ENCODE data around the gene MED15. TPM values are rescaled to one million over a fixed set of nuclear protein-coding genes. Genes with fewer than 3 reads are reported as not detected.

MED15 gene
- total RNA-seq, 1 donor from 2014 or later: 11.4 TPM

GRCh38 chr22:20605328-20605727, 97.9 kb downstream of the MED15 start:
- H3K27ac ChIP-seq: no peak overlapping the region
- H3K4me2 ChIP-seq: no peak overlapping the region
- Mint-ChIP-seq H3K9me3 (no peaks in the 10 kb centered on the region), H3K4me3 (no peak overlapping the region), H3K4me1 (peaks cover 11% of the 10 kb centered on the region), H3K27ac (no peak overlapping the region), H3K27me3 (ENCODE audit: insufficient read depth, low read depth) (peaks cover 5% of the 10 kb centered on the region), H3K36me3 (no peaks in the 10 kb centered on the region)
- no peaks in the 10 kb centered on the region for H3K36me3 ChIP-seq
- H4K20me1 ChIP-seq (ENCODE audit: low read depth): no peaks in the 10 kb centered on the region
- H3K9me3 ChIP-seq (ENCODE audit: low read depth): no peaks in the 10 kb centered on the region
- TF ChIP-seq CTCF (IDR thresholded peaks at IDR 0.05) (no peak), EZH2 (IDR thresholded peaks at IDR 0.05) (no peak), EZH2phosphoT487 (IDR thresholded peaks at IDR 0.05) (no peak)
- no peak overlapping the region for H3K9ac ChIP-seq
- H2AFZ ChIP-seq (replicated peaks): no peak overlapping the region
- DNase-seq (ENCODE audit: low spot score): no peak
- H3K27me3 ChIP-seq: no peaks in the 10 kb centered on the region
- no peaks in the 10 kb centered on the region for H3F3A ChIP-seq (ENCODE audit: low read depth)
- no peak overlapping the region for H3K4me3 ChIP-seq
- peaks cover 5% of the 10 kb centered on the region for H3K4me1 ChIP-seq
- no peaks in the 10 kb centered on the region for H3K79me2 ChIP-seq (ENCODE audit: low read depth)

GRCh38 chr22:20606041-20606783, 98.8 kb downstream of the MED15 start:
- H3K27ac Mint-ChIP-seq: no peak overlapping the region
- Histone ChIP-seq H4K20me1 (ENCODE audit: low read depth) (no peaks in the 10 kb centered on the region), H3K36me3 (no peaks in the 10 kb centered on the region), H3K4me3 (no peak overlapping the region), H2AFZ (replicated peaks) (no peak overlapping the region), H3K9me3 (ENCODE audit: low read depth) (no peaks in the 10 kb centered on the region), H3K4me2 (no peak overlapping the region), H3K27me3 (no peaks in the 10 kb centered on the region), H3K4me1 (peaks cover 5% of the 10 kb centered on the region), H3K9ac (no peak overlapping the region), H3F3A (ENCODE audit: low read depth) (no peaks in the 10 kb centered on the region), H3K27ac (no peak overlapping the region), H3K79me2 (ENCODE audit: low read depth) (no peaks in the 10 kb centered on the region)
- peaks cover 5% of the 10 kb centered on the region for H3K27me3 Mint-ChIP-seq (ENCODE audit: insufficient read depth, low read depth)
- DNase-seq (ENCODE audit: low spot score): peak; percentile 84
- peaks cover 11% of the 10 kb centered on the region for H3K4me1 Mint-ChIP-seq
- no peaks in the 10 kb centered on the region for H3K9me3 Mint-ChIP-seq
- H3K36me3 Mint-ChIP-seq: no peaks in the 10 kb centered on the region
- TF ChIP-seq EZH2 (IDR thresholded peaks at IDR 0.05): no peak
- TF ChIP-seq EZH2phosphoT487 (IDR thresholded peaks at IDR 0.05): no peak
- peak; percentile 78 for TF ChIP-seq CTCF (IDR thresholded peaks at IDR 0.05)
- H3K4me3 Mint-ChIP-seq: no peak overlapping the region

DNA sequence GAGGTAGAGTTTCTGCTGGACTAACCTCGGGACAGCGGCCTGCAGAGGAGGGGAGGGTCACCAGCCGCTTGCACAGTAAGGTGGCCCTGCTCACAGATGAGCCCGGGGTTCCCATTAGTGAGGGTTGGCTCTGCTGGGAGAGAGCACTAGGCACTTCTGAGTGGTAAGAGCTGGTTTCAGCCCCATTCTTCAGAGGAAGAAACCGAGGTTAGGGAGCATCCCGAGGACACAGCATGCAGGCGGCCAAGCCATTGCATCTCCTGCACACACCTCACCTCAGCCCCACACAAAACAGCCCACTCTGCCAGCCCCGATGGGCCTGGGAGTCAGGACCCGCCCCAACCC, 99.3 kb downstream of the MED15 start:
- H3K27me3 ChIP-seq: no peaks in the 10 kb centered on the region
- peak overlapping the region; percentile 49 for H3K4me2 ChIP-seq
- H3K9me3 Mint-ChIP-seq: no peaks in the 10 kb centered on the region
- H3K4me1 ChIP-seq: peaks cover 5% of the 10 kb centered on the region
- H3K9ac ChIP-seq: no peak overlapping the region
- no peaks in the 10 kb centered on the region for H3K36me3 Mint-ChIP-seq
- no peaks in the 10 kb centered on the region for H3K36me3 ChIP-seq
- peak overlapping the region; percentile 57 for H2AFZ ChIP-seq (replicated peaks)
- no peak for TF ChIP-seq CTCF (IDR thresholded peaks at IDR 0.05)
- no peak for TF ChIP-seq EZH2phosphoT487 (IDR thresholded peaks at IDR 0.05)
- TF ChIP-seq EZH2 (IDR thresholded peaks at IDR 0.05): no peak
- no peak overlapping the region for H3K27ac Mint-ChIP-seq
- peaks cover 5% of the 10 kb centered on the region for H3K27me3 Mint-ChIP-seq (ENCODE audit: insufficient read depth, low read depth)
- no peak for DNase-seq (ENCODE audit: low spot score)
- no peaks in the 10 kb centered on the region for H3K9me3 ChIP-seq (ENCODE audit: low read depth)
- no peaks in the 10 kb centered on the region for H3F3A ChIP-seq (ENCODE audit: low read depth)
- H3K4me1 Mint-ChIP-seq: peaks cover 11% of the 10 kb centered on the region
- H3K79me2 ChIP-seq (ENCODE audit: low read depth): no peaks in the 10 kb centered on the region
- H3K27ac ChIP-seq: no peak overlapping the region
- no peak overlapping the region for H3K4me3 Mint-ChIP-seq
- no peak overlapping the region for H3K4me3 ChIP-seq
- no peaks in the 10 kb centered on the region for H4K20me1 ChIP-seq (ENCODE audit: low read depth)

All from neural progenitor cell (in vitro differentiated cells).